ENCODE data around the gene ZNF883. TPM values are rescaled to one million over a fixed set of nuclear protein-coding genes. Genes with fewer than 3 reads are reported as not detected.

Gene ZNF883
- total RNA-seq, 3 donors from 2014 or later = 0.38 to 1.1 (median 0.55) TPM

- TF ChIP-seq CTCF (IDR thresholded peaks at IDR 0.05) = no peak
Observed at GRCh38 chr9:112997236-112997941, 14.6 kb downstream of the ZNF883 start.

GRCh38 chr9:112971415-112971814, 40.6 kb downstream of the ZNF883 start:
- ATAC-seq = no peak
- Histone ChIP-seq H3K4me1 (ENCODE audit: low read depth) (no peaks in the 10 kb centered on the region), H3K9me3 (no peaks in the 10 kb centered on the region), H3K4me3 (no peak overlapping the region), H3K36me3 (ENCODE audit: low read depth) (no peaks in the 10 kb centered on the region)
- TF ChIP-seq CTCF (IDR thresholded peaks at IDR 0.05) = peak; percentile 10
- DNase-seq = peak in 2 of 3 donors; percentile 23 to 30
- intact Hi-C loops (cut with DNase I, micrococcal nuclease) = no loop called here

More at GRCh38 chr9:112997236-112997941, 14.6 kb downstream of the ZNF883 start:
- no peaks in the 10 kb centered on the region for H3K36me3 ChIP-seq (ENCODE audit: low read depth)
- no peaks in the 10 kb centered on the region for H3K4me1 ChIP-seq (ENCODE audit: low read depth)
- H3K9me3 ChIP-seq = peaks cover 82% of the 10 kb centered on the region
- DNase-seq (no peak), ATAC-seq (no peak)
- intact Hi-C loops (cut with DNase I, micrococcal nuclease) = no loop called here
- no peak overlapping the region for H3K4me3 ChIP-seq

- DNase-seq (no peak), ATAC-seq (no peak)
- Histone ChIP-seq H3K4me1 (ENCODE audit: low read depth) (no peaks in the 10 kb centered on the region), H3K4me3 (no peak overlapping the region), H3K9me3 (no peaks in the 10 kb centered on the region), H3K36me3 (ENCODE audit: low read depth) (no peaks in the 10 kb centered on the region)
- TF ChIP-seq CTCF (IDR thresholded peaks at IDR 0.05) = no peak
- intact Hi-C loops (cut with DNase I, micrococcal nuclease) = no loop called here
Observed at GRCh38 chr9:112970939-112971338, 41.1 kb downstream of the ZNF883 start.

GRCh38 chr9:112969730-112970129, 42.3 kb downstream of the ZNF883 start:
- no peak for ATAC-seq

GRCh38 chr9:112955550-112955949, 56.4 kb downstream of the ZNF883 start:
- Histone ChIP-seq H3K4me1 (ENCODE audit: low read depth) (no peaks in the 10 kb centered on the region), H3K36me3 (ENCODE audit: low read depth) (no peaks in the 10 kb centered on the region), H3K4me3 (no peak overlapping the region), H3K9me3 (no peaks in the 10 kb centered on the region)
- TF ChIP-seq CTCF (IDR thresholded peaks at IDR 0.05) = no peak
- no peak for ATAC-seq
- DNase-seq = no peak
- intact Hi-C loops (cut with DNase I, micrococcal nuclease) = no loop called here

More at GRCh38 chr9:112969730-112970129, 42.3 kb downstream of the ZNF883 start:
- no peaks in the 10 kb centered on the region for H3K36me3 ChIP-seq (ENCODE audit: low read depth)
- H3K4me3 ChIP-seq = no peak overlapping the region
- TF ChIP-seq CTCF (IDR thresholded peaks at IDR 0.05) = no peak
- intact Hi-C loops (cut with DNase I, micrococcal nuclease) = no loop called here
- H3K4me1 ChIP-seq (ENCODE audit: low read depth) = no peaks in the 10 kb centered on the region
- no peak for DNase-seq
- no peaks in the 10 kb centered on the region for H3K9me3 ChIP-seq
